A673 (cell line): ENCODE measurements around the gene KCNJ11.

Experiments used
- EZH2 ChIP-seq: fragments of 200-600 bp; sonication (generic); IDR thresholded peaks from 2 replicates; pipeline ENCODE4 v1.6.1; 2017; ENCODE audit warnings: borderline replicate concordance, low read depth, mild to moderate bottlenecking, mixed read lengths, antibody characterized with exemption, low read length; ENCODE audit not compliant: poor library complexity, severe bottlenecking
- TF ChIP-seq, protein P1 (sequence below): fragments of 300-800, 200-600 bp; sonication (generic); conservative IDR thresholded peaks from 2 replicates; pipeline ENCODE4 v1.5.1; 2017; ENCODE audit warnings: low read depth, mild to moderate bottlenecking, antibody characterized with exemption, low read length, moderate library complexity, mixed read lengths

DNA sequence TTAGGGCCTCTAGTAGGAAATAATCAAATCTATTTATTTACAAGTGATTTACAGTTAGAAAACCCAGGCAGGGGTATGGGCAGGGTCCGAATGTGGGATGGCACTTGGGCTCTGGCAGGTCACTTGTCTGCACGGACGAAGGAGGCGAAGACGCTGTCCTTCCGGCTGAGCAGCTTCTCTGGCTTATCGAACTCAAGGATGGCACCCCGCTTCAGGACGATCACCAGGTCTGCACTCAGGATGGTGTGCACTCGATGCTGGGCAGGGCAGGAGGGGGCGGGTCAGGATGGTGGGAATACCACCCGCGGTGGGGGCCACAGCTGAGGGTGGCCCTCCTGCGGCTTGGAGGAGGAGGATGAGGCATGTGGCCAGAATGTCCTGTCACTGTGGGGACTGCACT, 4.4 kb upstream of the KCNJ11 start:
- no peak for TF ChIP-seq EZH2
- TF ChIP-seq, protein P1, sequence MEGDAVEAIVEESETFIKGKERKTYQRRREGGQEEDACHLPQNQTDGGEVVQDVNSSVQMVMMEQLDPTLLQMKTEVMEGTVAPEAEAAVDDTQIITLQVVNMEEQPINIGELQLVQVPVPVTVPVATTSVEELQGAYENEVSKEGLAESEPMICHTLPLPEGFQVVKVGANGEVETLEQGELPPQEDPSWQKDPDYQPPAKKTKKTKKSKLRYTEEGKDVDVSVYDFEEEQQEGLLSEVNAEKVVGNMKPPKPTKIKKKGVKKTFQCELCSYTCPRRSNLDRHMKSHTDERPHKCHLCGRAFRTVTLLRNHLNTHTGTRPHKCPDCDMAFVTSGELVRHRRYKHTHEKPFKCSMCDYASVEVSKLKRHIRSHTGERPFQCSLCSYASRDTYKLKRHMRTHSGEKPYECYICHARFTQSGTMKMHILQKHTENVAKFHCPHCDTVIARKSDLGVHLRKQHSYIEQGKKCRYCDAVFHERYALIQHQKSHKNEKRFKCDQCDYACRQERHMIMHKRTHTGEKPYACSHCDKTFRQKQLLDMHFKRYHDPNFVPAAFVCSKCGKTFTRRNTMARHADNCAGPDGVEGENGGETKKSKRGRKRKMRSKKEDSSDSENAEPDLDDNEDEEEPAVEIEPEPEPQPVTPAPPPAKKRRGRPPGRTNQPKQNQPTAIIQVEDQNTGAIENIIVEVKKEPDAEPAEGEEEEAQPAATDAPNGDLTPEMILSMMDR, result no peak
